H9 (cell line): ENCODE data around the gene PMEPA1. TPM values are rescaled to one million over a fixed set of nuclear protein-coding genes. Genes with fewer than 3 reads are reported as not detected.

Source experiments
- DNase-seq: peaks from one replicate; pipeline ENCODE4 v3.0.0-alpha.2; 2017
- H2AFZ ChIP-seq: one replicate; pipeline ENCODE4 v1.6.1; 2013; ENCODE audit warnings: mild to moderate bottlenecking, low read length, control low read depth, moderate library complexity
- H2AK5ac ChIP-seq: 2 replicates; pipeline ENCODE4 v1.6.1; 2013; ENCODE audit warnings: low read length, control low read depth, mixed read lengths; ENCODE audit not compliant: insufficient read length
- H2BK120ac ChIP-seq: one replicate; pipeline ENCODE4 v1.6.1; 2013; ENCODE audit warnings: low read depth, mild to moderate bottlenecking, low read length, control low read depth, inconsistent platforms; ENCODE audit not compliant: poor library complexity, severe bottlenecking
- H2BK12ac ChIP-seq: 2 replicates; pipeline ENCODE4 v1.6.1; 2013; ENCODE audit warnings: low read length, control low read depth, mixed read lengths, low read depth; ENCODE audit not compliant: insufficient read length
- H2BK15ac ChIP-seq: 2 replicates; pipeline ENCODE4 v1.6.1; 2013; ENCODE audit warnings: low read depth, low read length, control low read depth
- H2BK20ac ChIP-seq: one replicate; pipeline ENCODE4 v1.6.1; 2013; ENCODE audit warnings: low read depth, mild to moderate bottlenecking, low read length, control low read depth, inconsistent platforms; ENCODE audit not compliant: poor library complexity, severe bottlenecking
- H2BK5ac ChIP-seq: 2 replicates; pipeline ENCODE4 v1.6.1; 2013; ENCODE audit warnings: low read length, control low read depth, mixed read lengths; ENCODE audit not compliant: insufficient read length
- H3K14ac ChIP-seq: 2 replicates; pipeline ENCODE4 v1.6.1; 2013; ENCODE audit warnings: low read length, control low read depth; ENCODE audit not compliant: insufficient read depth
- H3K18ac ChIP-seq: 2 replicates; pipeline ENCODE4 v1.6.1; 2013; ENCODE audit warnings: low read depth, mild to moderate bottlenecking, mixed read lengths, low read length, control low read depth; ENCODE audit not compliant: insufficient read length
- H3K23ac ChIP-seq: 2 replicates; pipeline ENCODE4 v1.6.1; 2013; ENCODE audit warnings: low read length, control low read depth, mixed read lengths, low read depth; ENCODE audit not compliant: insufficient read length
- H3K23me2 ChIP-seq: 2 replicates; pipeline ENCODE4 v1.6.1; 2013; ENCODE audit warnings: low read depth, mild to moderate bottlenecking, mixed read lengths, low read length, control low read depth; ENCODE audit not compliant: insufficient read length, poor library complexity, severe bottlenecking
- H3K27ac ChIP-seq: 2 replicates; pipeline ENCODE4 v1.5.1; 2013; ENCODE audit warnings: low read length, control low read depth, mixed read lengths, low read depth; ENCODE audit not compliant: insufficient read length
- H3K27me3 ChIP-seq: 2 replicates; pipeline ENCODE4 v1.6.1; 2013; ENCODE audit warnings: low read length, control low read depth, inconsistent platforms; ENCODE audit not compliant: insufficient read depth
- H3K4ac ChIP-seq: 2 replicates; pipeline ENCODE4 v1.6.1; 2013; ENCODE audit warnings: low read depth, mild to moderate bottlenecking, control low read depth, inconsistent platforms, low read length, moderate library complexity
- H3K4me1 ChIP-seq: 2 replicates; pipeline ENCODE4 v1.6.1; 2013; ENCODE audit warnings: low read length, control low read depth, inconsistent platforms; ENCODE audit not compliant: insufficient read depth
- H3K4me2 ChIP-seq: 2 replicates; pipeline ENCODE4 v1.6.1; 2013; ENCODE audit warnings: low read length, control low read depth, mixed read lengths; ENCODE audit not compliant: insufficient read length, insufficient read depth
- H3K56ac ChIP-seq: 2 replicates; pipeline ENCODE4 v1.6.1; 2013; ENCODE audit warnings: low read depth, mild to moderate bottlenecking, mixed read lengths, low read length, control low read depth; ENCODE audit not compliant: insufficient read length
- H3K79me1 ChIP-seq: 2 replicates; pipeline ENCODE4 v1.6.1; 2013; ENCODE audit warnings: low read depth, mild to moderate bottlenecking, moderate library complexity, low read length, control low read depth, inconsistent platforms; ENCODE audit not compliant: insufficient read depth, poor library complexity, severe bottlenecking
- H3K79me2 ChIP-seq: 2 replicates; pipeline ENCODE4 v1.6.1; 2013; ENCODE audit warnings: low read length, control low read depth, inconsistent platforms; ENCODE audit not compliant: insufficient read depth
- H3K9ac ChIP-seq: 2 replicates; pipeline ENCODE4 v1.6.1; 2013; ENCODE audit warnings: low read length, control low read depth, mixed read lengths; ENCODE audit not compliant: insufficient read length; ENCODE audit errors: extremely low read depth
- H3K9me3 ChIP-seq: one replicate; pipeline ENCODE4 v1.6.1; 2013; ENCODE audit warnings: low read depth, low read length, inconsistent platforms; ENCODE audit not compliant: control insufficient read depth
- H3T11ph ChIP-seq: one replicate; pipeline ENCODE4 v1.6.1; 2013; ENCODE audit warnings: mild to moderate bottlenecking, low read length, control low read depth, inconsistent platforms
- H4K20me1 ChIP-seq: one replicate; pipeline ENCODE4 v1.6.1; 2013; ENCODE audit not compliant: control insufficient read depth, insufficient read length, insufficient read depth
- H4K5ac ChIP-seq: 2 replicates; pipeline ENCODE4 v1.6.1; 2013; ENCODE audit warnings: low read depth, mild to moderate bottlenecking, mixed read lengths, low read length, control low read depth; ENCODE audit not compliant: insufficient read length
- H4K8ac ChIP-seq: replicated peaks from 2 replicates; pipeline ENCODE4 v1.6.1; 2013; ENCODE audit warnings: low read length, control low read depth, mixed read lengths, low read depth; ENCODE audit not compliant: insufficient read length
- H4K91ac ChIP-seq: 2 replicates; pipeline ENCODE4 v1.6.1; 2013; ENCODE audit warnings: low read depth, mild to moderate bottlenecking, moderate library complexity, mixed read lengths, low read length, control low read depth; ENCODE audit not compliant: insufficient read length
- H3K27ac Mint-ChIP-seq, 3 experiments: 2 replicates in 2 of 3; 3 replicates in 1 of 3; pipeline ENCODE4 v1.8.0; 2020 to 2021; ENCODE audit warnings: mixed read lengths in 3 of 3, mild to moderate bottlenecking in 1 of 3, moderate library complexity in 1 of 3
- H3K27me3 Mint-ChIP-seq: 2 replicates; pipeline ENCODE4 v1.8.0; 2021; ENCODE audit warnings: low read depth, mild to moderate bottlenecking, moderate library complexity, mixed read lengths
- H3K36me3 Mint-ChIP-seq, 3 experiments: 2 replicates in 2 of 3; 3 replicates in 1 of 3; pipeline ENCODE4 v1.8.0; 2020 to 2021; ENCODE audit warnings: low read depth in 3 of 3, mixed read lengths in 3 of 3; ENCODE audit not compliant: insufficient read depth in 1 of 3
- H3K4me1 Mint-ChIP-seq, 2 experiments: 2 replicates each; pipeline ENCODE4 v1.8.0; 2020; ENCODE audit warnings: mixed read lengths in 2 of 2
- H3K4me3 Mint-ChIP-seq, 2 experiments: 2 replicates in 1 of 2; 3 replicates in 1 of 2; pipeline ENCODE4 v1.8.0; 2020 to 2021; ENCODE audit warnings: mild to moderate bottlenecking in 2 of 2, mixed read lengths in 2 of 2, moderate library complexity in 1 of 2
- H3K9me3 Mint-ChIP-seq, 2 experiments: 2 replicates in 1 of 2; 3 replicates in 1 of 2; pipeline ENCODE4 v1.8.0; 2020; ENCODE audit warnings: mild to moderate bottlenecking in 2 of 2, mixed read lengths in 2 of 2, moderate library complexity in 1 of 2
- CTCF ChIP-seq: fragments of 200-600 bp; sonication (generic); conservative IDR thresholded peaks from 3 replicates; pipeline ENCODE4 v1.8.0; 2021; ENCODE audit warnings: antibody characterized with exemption, mild to moderate bottlenecking
- WGBS: extraction: QIAGEN DNeasy Blood & Tissue Kit; methylation state at CpG from one replicate; pipeline ENCODE4 v1.1.7; 2013; ENCODE audit warnings: missing lambda C conversion rate, low lambda C conversion rate, mixed read lengths; ENCODE audit not compliant: insufficient read length; ENCODE audit errors: extremely low coverage; 5-methylcytosine and 5-hydroxymethylcytosine counted together
- total RNA-seq: library from RNA; stranded (reverse); gene quantifications from 2 replicates; pipeline ENCODE4 v1.2.1, GENCODE V29; 2021

PMEPA1 gene
- total RNA-seq, 1 experiment from 2014 or later: 34.6 TPM

GRCh38 chr20:57627339-57627738 lies 82.5 kb downstream of the PMEPA1 start:
- no peak overlapping the region for H3K4me2 ChIP-seq
- H3T11ph ChIP-seq: no peak overlapping the region
- no peak overlapping the region for H4K8ac ChIP-seq
- H2AK5ac ChIP-seq: no peak overlapping the region
- H2BK20ac ChIP-seq: no peak overlapping the region
- no peak overlapping the region for H4K5ac ChIP-seq
- no peak overlapping the region for H3K27ac ChIP-seq
- no peak overlapping the region for H3K23ac ChIP-seq
- Mint-ChIP-seq H3K4me3 (no peak overlapping the region), H3K4me1 (peaks cover 6 to 9% of the 10 kb centered on the region in 2 experiments), H3K27me3 (peaks cover 10% of the 10 kb centered on the region), H3K36me3 (peaks cover 0 to 6% (median 0%) of the 10 kb centered on the region in 3 experiments; a peak in 2 of 7 replicates), H3K9me3 (peaks cover 8 to 12% of the 10 kb centered on the region in 2 experiments; a peak in 4 of 5 replicates), H3K27ac (no peak overlapping the region)
- no peaks in the 10 kb centered on the region for H3K23me2 ChIP-seq
- H3K18ac ChIP-seq: no peak overlapping the region
- H2BK5ac ChIP-seq: no peak overlapping the region
- no peak overlapping the region for H3K14ac ChIP-seq
- WGBS: no CpG with 5 or more reads among the region's 2 CpGs
- H3K79me2 ChIP-seq: no peaks in the 10 kb centered on the region
- no peaks in the 10 kb centered on the region for H3K27me3 ChIP-seq
- no peaks in the 10 kb centered on the region for H3K4me1 ChIP-seq
- H4K20me1 ChIP-seq: peaks cover 3% of the 10 kb centered on the region
- H3K9ac ChIP-seq: no peak overlapping the region
- DNase-seq: no peak
- no peak overlapping the region for H4K91ac ChIP-seq
- TF ChIP-seq CTCF: no peak
- no peak overlapping the region for H2BK120ac ChIP-seq
- no peak overlapping the region for H3K4ac ChIP-seq
- H3K79me1 ChIP-seq: no peaks in the 10 kb centered on the region
- no peak overlapping the region for H3K56ac ChIP-seq
- no peaks in the 10 kb centered on the region for H3K9me3 ChIP-seq
- H2BK15ac ChIP-seq: no peak overlapping the region
- H2BK12ac ChIP-seq: no peak overlapping the region
- no peak overlapping the region for H2AFZ ChIP-seq
